Activated CD8-positive, alpha-beta memory T cell treated with anti-CD3 and anti-CD28 coated beads, Interleukin-2, amount 50 U/mL, for 4 hours (primary cell): Measurements from ENCODE around the gene IL22RA2.
"Not testable (repeated sequence)": the region's sequence is repeated elsewhere in the genome, so short reads cannot be mapped to it uniquely, and the experiment has no call there.

Experiments used
- DNase-seq: peaks from one replicate; pipeline ENCODE4 v3.0.0-alpha.2; 2020

The IL22RA2 gene

GRCh38 chr6:137173501-137173900 is at the start of gene IL22RA2:
IL22RA2 (minus strand) TSS chr6:137173644; CDS start chr6:137161749, 11,895 bp downstream.
- no peak for DNase-seq

GRCh38 chr6:137222381-137222780 is 48.9 kb upstream of the IL22RA2 start:
- no peak for DNase-seq

GRCh38 chr6:137219664-137220252 is 46.3 kb upstream of the IL22RA2 start:
- no peak for DNase-seq

- DNase-seq, result peak; percentile 98
These were observed 45.6 kb upstream of the IL22RA2 start, which contains the start of gene IFNGR1 for GRCh38 chr6:137218917-137219663. IFNGR1 (minus strand) TSS chr6:137219385; CDS start chr6:137219327, 58 bp downstream.

GRCh38 chr6:137218473-137218916 is 45.1 kb upstream of the IL22RA2 start:
- peak; percentile 29 for DNase-seq

GRCh38 chr6:137217801-137218472 is 44.5 kb upstream of the IL22RA2 start:
- no peak for DNase-seq

GRCh38 chr6:137216875-137217553 is 43.6 kb upstream of the IL22RA2 start:
- no peak for DNase-seq

- DNase-seq, result no peak
These were observed 42.7 kb upstream of the IL22RA2 start for GRCh38 chr6:137216106-137216505.

- not testable (repeated sequence) for DNase-seq
These were observed 42.2 kb upstream of the IL22RA2 start for GRCh38 chr6:137215630-137216029.

- DNase-seq, result no peak
These were observed 41.5 kb upstream of the IL22RA2 start for GRCh38 chr6:137214931-137215330.

GRCh38 chr6:137213813-137214212 is 40.4 kb upstream of the IL22RA2 start:
- no peak for DNase-seq

GRCh38 chr6:137213331-137213740 is 39.9 kb upstream of the IL22RA2 start:
- DNase-seq, result no peak

- DNase-seq, result no peak
These were observed 38.5 kb upstream of the IL22RA2 start for GRCh38 chr6:137211910-137212309.

GRCh38 chr6:137210903-137211302 is 37.5 kb upstream of the IL22RA2 start:
- DNase-seq, result no peak

- DNase-seq, result no peak
These were observed 34.8 kb upstream of the IL22RA2 start for GRCh38 chr6:137208279-137208678.

- DNase-seq, result not testable (repeated sequence)
These were observed 34.0 kb upstream of the IL22RA2 start for GRCh38 chr6:137207457-137207856.

- DNase-seq, result no peak
These were observed 33.1 kb upstream of the IL22RA2 start for GRCh38 chr6:137206577-137206976.

GRCh38 chr6:137203256-137203655 is 29.8 kb upstream of the IL22RA2 start:
- no peak for DNase-seq

GRCh38 chr6:137202078-137202477 is 28.6 kb upstream of the IL22RA2 start:
- DNase-seq, result no peak

- no peak for DNase-seq
These were observed 27.6 kb upstream of the IL22RA2 start for GRCh38 chr6:137201006-137201405.

GRCh38 chr6:137200288-137200687 is 26.8 kb upstream of the IL22RA2 start:
- no peak for DNase-seq

- no peak for DNase-seq
These were observed 24.5 kb upstream of the IL22RA2 start for GRCh38 chr6:137197684-137198645.
